ENCODE results near the gene AAMP. TPM values are rescaled to one million over a fixed set of nuclear protein-coding genes. Genes with fewer than 3 reads are reported as not detected.

AAMP gene
- total and polyA plus RNA-seq, 2 donors from 2014 or later: 70.1 to 108 TPM

DNA sequence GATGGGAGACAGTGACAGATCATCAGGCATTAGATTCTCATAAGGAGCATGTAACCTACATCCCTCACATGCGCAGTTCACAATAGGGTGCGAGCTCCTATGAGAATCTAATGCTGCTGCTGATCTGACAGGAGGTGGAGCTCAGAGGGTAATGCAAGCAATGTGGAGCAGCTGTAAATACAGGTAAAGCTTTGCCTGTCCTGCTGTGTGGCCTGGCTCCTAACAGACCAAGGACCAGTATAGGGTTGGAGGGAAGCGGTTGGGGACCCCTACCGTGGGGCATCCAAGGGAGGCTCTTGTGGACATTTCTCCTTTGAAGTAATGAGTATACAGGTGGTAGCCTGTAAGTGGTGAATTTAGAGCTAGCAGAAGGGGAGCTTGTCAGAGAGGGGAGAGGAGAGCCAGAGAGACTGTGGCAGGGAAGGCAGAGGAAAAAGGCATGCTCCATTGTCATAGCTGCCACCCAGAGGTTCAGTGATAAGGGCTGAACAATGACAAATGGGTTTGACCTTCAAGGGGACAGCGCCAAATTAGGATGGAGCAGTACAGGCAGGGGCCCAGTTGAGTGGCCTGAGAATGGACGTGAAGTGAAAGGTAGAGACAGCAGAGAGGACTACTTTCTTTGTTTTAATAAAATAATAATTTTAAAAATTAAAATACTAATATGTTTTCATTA lies 37.6 kb upstream of the AAMP start:
- Histone ChIP-seq H3K4me3 (ENCODE audit: low read length in 3 of 3) (no peak overlapping the region), H3K36me3 (ENCODE audit: control insufficient read depth in 2 of 3, insufficient read depth in 3 of 3, low read length in 3 of 3) (no peaks in the 10 kb centered on the region), H3K4me1 (ENCODE audit: control insufficient read depth in 2 of 3, insufficient read depth in 2 of 3, low read depth in 1 of 3, low read length in 3 of 3) (peaks cover 0 to 8% (median 5%) of the 10 kb centered on the region in 3 donors), H3K27me3 (ENCODE audit: control insufficient read depth, insufficient read depth, low read length) (no peaks in the 10 kb centered on the region), H3K9ac (ENCODE audit: low read length in 3 of 3) (no peak overlapping the region), H3K9me3 (ENCODE audit: control insufficient read depth in 2 of 3, insufficient read depth in 1 of 3, low read length in 3 of 3) (no peaks in the 10 kb centered on the region), H3K27ac (ENCODE audit: low read depth in 2 of 2, low read length in 2 of 2) (no peak overlapping the region)
- TF ChIP-seq, protein P1, sequence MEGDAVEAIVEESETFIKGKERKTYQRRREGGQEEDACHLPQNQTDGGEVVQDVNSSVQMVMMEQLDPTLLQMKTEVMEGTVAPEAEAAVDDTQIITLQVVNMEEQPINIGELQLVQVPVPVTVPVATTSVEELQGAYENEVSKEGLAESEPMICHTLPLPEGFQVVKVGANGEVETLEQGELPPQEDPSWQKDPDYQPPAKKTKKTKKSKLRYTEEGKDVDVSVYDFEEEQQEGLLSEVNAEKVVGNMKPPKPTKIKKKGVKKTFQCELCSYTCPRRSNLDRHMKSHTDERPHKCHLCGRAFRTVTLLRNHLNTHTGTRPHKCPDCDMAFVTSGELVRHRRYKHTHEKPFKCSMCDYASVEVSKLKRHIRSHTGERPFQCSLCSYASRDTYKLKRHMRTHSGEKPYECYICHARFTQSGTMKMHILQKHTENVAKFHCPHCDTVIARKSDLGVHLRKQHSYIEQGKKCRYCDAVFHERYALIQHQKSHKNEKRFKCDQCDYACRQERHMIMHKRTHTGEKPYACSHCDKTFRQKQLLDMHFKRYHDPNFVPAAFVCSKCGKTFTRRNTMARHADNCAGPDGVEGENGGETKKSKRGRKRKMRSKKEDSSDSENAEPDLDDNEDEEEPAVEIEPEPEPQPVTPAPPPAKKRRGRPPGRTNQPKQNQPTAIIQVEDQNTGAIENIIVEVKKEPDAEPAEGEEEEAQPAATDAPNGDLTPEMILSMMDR (IDR thresholded peaks at IDR 0.05; ENCODE audit: borderline replicate concordance, extremely low read depth, insufficient read depth): no peak
- DNase-seq: no peak
- no peak for FAIRE-seq
- intact Hi-C loops (cut with DNase I): loop anchor here (10.0 kb wide), 1 partner anchor 47 kb away; the partner anchor contains the start of gene CATIP

DNA sequence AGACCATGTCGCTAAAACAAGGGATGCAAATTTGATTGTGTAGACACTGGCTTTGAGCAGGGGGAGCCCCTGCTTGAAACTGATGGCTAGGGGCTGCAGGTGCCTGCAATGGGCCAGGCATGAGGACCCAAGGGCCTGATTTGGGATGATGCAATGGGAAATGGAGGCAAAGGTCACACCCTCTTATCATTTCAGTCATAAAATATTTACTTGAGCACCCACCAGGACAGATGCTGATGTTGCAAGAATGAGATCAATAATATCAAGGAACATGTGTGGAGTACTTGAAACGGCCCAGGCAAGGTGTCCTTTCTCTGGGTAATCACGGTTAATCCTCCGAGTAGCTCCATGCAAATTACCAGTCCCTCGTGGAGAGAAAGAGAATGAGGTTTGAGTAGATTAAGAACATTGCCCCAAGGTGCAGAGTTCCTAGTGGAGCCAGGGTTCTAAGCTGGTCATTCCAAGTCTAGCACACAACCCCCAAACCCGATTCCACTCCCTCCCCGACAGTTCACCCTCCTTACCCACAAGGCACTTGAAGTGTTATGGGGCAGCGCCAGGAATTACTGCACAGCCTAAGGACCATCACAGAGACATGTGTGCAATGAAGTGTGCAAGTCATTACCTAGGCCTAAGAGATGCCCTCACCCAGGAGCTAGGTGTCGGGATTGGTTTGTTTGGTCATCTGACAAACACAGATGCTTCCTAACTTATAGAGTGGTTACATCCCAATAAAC lies 36.4 kb upstream of the AAMP start:
- intact Hi-C loops (cut with DNase I): loop anchor here (10.0 kb wide), 1 partner anchor 48 kb away; the partner anchor contains the start of gene CATIP
- Histone ChIP-seq H3K4me3 (ENCODE audit: low read length in 3 of 3) (no peak overlapping the region), H3K9me3 (ENCODE audit: control insufficient read depth in 2 of 3, insufficient read depth in 1 of 3, low read length in 3 of 3) (no peaks in the 10 kb centered on the region), H3K9ac (ENCODE audit: low read length in 3 of 3) (no peak overlapping the region), H3K4me1 (ENCODE audit: control insufficient read depth in 2 of 3, insufficient read depth in 2 of 3, low read depth in 1 of 3, low read length in 3 of 3) (peaks cover 2 to 3% (median 2%) of the 10 kb centered on the region in 3 donors), H3K27ac (ENCODE audit: low read depth in 2 of 2, low read length in 2 of 2) (no peak overlapping the region), H3K36me3 (ENCODE audit: control insufficient read depth in 2 of 3, insufficient read depth in 3 of 3, low read length in 3 of 3) (no peaks in the 10 kb centered on the region), H3K27me3 (ENCODE audit: control insufficient read depth, insufficient read depth, low read length) (no peaks in the 10 kb centered on the region)
- TF ChIP-seq, protein P1 (IDR thresholded peaks at IDR 0.05; ENCODE audit: borderline replicate concordance, extremely low read depth, insufficient read depth): no peak
- no peak for DNase-seq
- no peak for FAIRE-seq

DNA sequence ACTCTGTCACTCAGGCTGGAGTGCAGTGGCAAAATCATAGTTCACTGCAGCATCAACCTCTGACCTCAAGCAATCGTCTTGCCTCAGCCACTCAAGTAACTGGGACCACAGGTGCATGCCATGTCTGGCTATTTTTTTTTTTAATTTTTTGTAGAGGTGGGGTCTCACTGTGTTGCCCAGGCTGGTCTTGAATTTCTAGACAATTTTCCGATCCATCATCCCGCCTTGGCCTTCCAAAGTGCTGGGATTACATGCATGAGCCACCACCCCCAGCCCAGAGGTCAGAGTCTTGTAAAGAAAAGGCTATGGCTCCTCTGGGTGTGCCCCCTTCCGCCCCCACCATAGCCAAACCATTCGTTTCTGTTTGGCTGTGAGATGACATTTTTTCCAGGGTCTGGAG lies 35.4 kb upstream of the AAMP start:
- FAIRE-seq: no peak
- intact Hi-C loops (cut with DNase I): loop anchor here (10.0 kb wide), 1 partner anchor 49 kb away; the partner anchor contains the start of gene CATIP
- TF ChIP-seq, protein P1 (IDR thresholded peaks at IDR 0.05; ENCODE audit: borderline replicate concordance, extremely low read depth, insufficient read depth): no peak
- Histone ChIP-seq H3K36me3 (ENCODE audit: control insufficient read depth in 2 of 3, insufficient read depth in 3 of 3, low read length in 3 of 3) (no peaks in the 10 kb centered on the region), H3K27ac (ENCODE audit: low read depth in 2 of 2, low read length in 2 of 2) (no peak overlapping the region), H3K9me3 (ENCODE audit: control insufficient read depth in 2 of 3, insufficient read depth in 1 of 3, low read length in 3 of 3) (no peaks in the 10 kb centered on the region), H3K9ac (ENCODE audit: low read length in 3 of 3) (no peak overlapping the region), H3K27me3 (ENCODE audit: control insufficient read depth, insufficient read depth, low read length) (no peaks in the 10 kb centered on the region), H3K4me1 (ENCODE audit: control insufficient read depth in 2 of 3, insufficient read depth in 2 of 3, low read depth in 1 of 3, low read length in 3 of 3) (peaks cover 0 to 3% (median 2%) of the 10 kb centered on the region in 3 donors), H3K4me3 (ENCODE audit: low read length in 3 of 3) (no peak overlapping the region)
- DNase-seq: no peak
